Activated CD4-positive, alpha-beta T cell treated with anti-CD3 and anti-CD28 coated beads for 36 hours (primary cell): ENCODE results near the gene TMEM87B. TPM values are rescaled to one million over a fixed set of nuclear protein-coding genes. Genes with fewer than 3 reads are reported as not detected.
"Not testable (repeated sequence)": the region's sequence is repeated elsewhere in the genome, so short reads cannot be mapped to it uniquely, and the experiment has no call there.

Source experiments
- ATAC-seq: fragments of 200-7000 bp; cut with Tn5 transposase; one replicate; pipeline ENCODE4 v1.10.0; 2021; ENCODE audit warnings: mild to moderate bottlenecking, moderate library complexity
- CTCF ChIA-PET: fragments of 350-600 bp; sonication (Branson Sonifier 250); formaldehyde crosslinking; loops from one replicate; lab custom pipeline; 2021; ENCODE audit warnings: antibody characterized with exemption; lab: Charles Lee
- POLR2A ChIA-PET: fragments of 350-600 bp; sonication (Branson Sonifier 250); formaldehyde crosslinking; loops from one replicate; lab custom pipeline; 2021; ENCODE audit warnings: antibody characterized with exemption, inconsistent platforms; lab: Charles Lee
- DNase-seq: peaks from one replicate; pipeline ENCODE4 v3.0.0-alpha.2; 2020
- H3K27ac Mint-ChIP-seq: one replicate; pipeline ENCODE4 v1.8.0; 2021; ENCODE audit warnings: mixed read lengths
- H3K27me3 Mint-ChIP-seq: one replicate; pipeline ENCODE4 v1.8.0; 2021; ENCODE audit warnings: mixed read lengths
- H3K36me3 Mint-ChIP-seq: one replicate; pipeline ENCODE4 v1.8.0; 2021; ENCODE audit warnings: low read depth, mixed read lengths
- H3K4me1 Mint-ChIP-seq: one replicate; pipeline ENCODE4 v1.8.0; 2021; ENCODE audit warnings: mixed read lengths
- H3K4me3 Mint-ChIP-seq: one replicate; pipeline ENCODE4 v1.8.0; 2021; ENCODE audit warnings: mild to moderate bottlenecking, moderate library complexity, mixed read lengths
- H3K9me3 Mint-ChIP-seq: one replicate; pipeline ENCODE4 v1.8.0; 2021; ENCODE audit warnings: low read depth, mixed read lengths
- intact Hi-C, 2 experiments: fragments of 100-400 bp; cut with DNase I in 1 of 2; cut with micrococcal nuclease in 1 of 2; formaldehyde crosslinking; loops; one replicate each; pipeline versions ENCODE4 v1.14.2 to v1.15.1; 2022 to 2024; cut with DNase I, micrococcal nuclease
- total RNA-seq, 2 experiments: library from RNA; stranded (reverse); gene quantifications; one replicate each; pipeline ENCODE4 v1.2.3, GENCODE V29; 2021

TMEM87B gene
- total RNA-seq, 2 experiments from 2014 or later, result 14.5 to 17.6 TPM

- H3K27me3 Mint-ChIP-seq, result no peaks in the 10 kb centered on the region
- intact Hi-C loops, result no loop called here
- CTCF ChIA-PET, result no interaction called here
- peaks cover 12% of the 10 kb centered on the region for H3K4me1 Mint-ChIP-seq
- DNase-seq, result peak; percentile 12
- H3K27ac Mint-ChIP-seq, result peak overlapping the region; percentile 3
- ATAC-seq, result peak; percentile 83
- POLR2A ChIA-PET, result no interaction called here
- no peaks in the 10 kb centered on the region for H3K9me3 Mint-ChIP-seq
- H3K4me3 Mint-ChIP-seq, result no peak overlapping the region
- peaks cover 48% of the 10 kb centered on the region for H3K36me3 Mint-ChIP-seq
Measured at GRCh38 chr2:112092286-112093041, 37.4 kb downstream of the TMEM87B start.

- ChIA-PET CTCF (no interaction called here), POLR2A (no interaction called here)
- peaks cover 46% of the 10 kb centered on the region for H3K36me3 Mint-ChIP-seq
- no peak overlapping the region for H3K4me3 Mint-ChIP-seq
- no peaks in the 10 kb centered on the region for H3K9me3 Mint-ChIP-seq
- ATAC-seq (no peak), DNase-seq (no peak)
- H3K27ac Mint-ChIP-seq, result no peak overlapping the region
- H3K27me3 Mint-ChIP-seq, result no peaks in the 10 kb centered on the region
- peaks cover 12% of the 10 kb centered on the region for H3K4me1 Mint-ChIP-seq
- intact Hi-C loops, result no loop called here
Measured at GRCh38 chr2:112093216-112093615, 38.1 kb downstream of the TMEM87B start.

- ATAC-seq (no peak), DNase-seq (no peak)
- ChIA-PET CTCF (interaction anchor here (1.0 kb wide), 1 partner anchor 11 kb away, joined by 3 read pairs; no protein-coding TSS in a partner anchor), POLR2A (no interaction called here)
- H3K4me3 Mint-ChIP-seq, result no peak overlapping the region
- intact Hi-C loops, result no loop called here
- H3K4me1 Mint-ChIP-seq, result peaks cover 12% of the 10 kb centered on the region
- no peak overlapping the region for H3K27ac Mint-ChIP-seq
- no peaks in the 10 kb centered on the region for H3K9me3 Mint-ChIP-seq
- H3K36me3 Mint-ChIP-seq, result peaks cover 39% of the 10 kb centered on the region
- no peaks in the 10 kb centered on the region for H3K27me3 Mint-ChIP-seq
Measured at GRCh38 chr2:112095681-112096080, 40.6 kb downstream of the TMEM87B start.

- no peak for ATAC-seq
- intact Hi-C loops, result no loop called here
- ChIA-PET POLR2A (no interaction called here), CTCF (no interaction called here)
- no peak for DNase-seq
- no peak overlapping the region for H3K27ac Mint-ChIP-seq
- H3K27me3 Mint-ChIP-seq, result no peaks in the 10 kb centered on the region
- H3K4me3 Mint-ChIP-seq, result no peak overlapping the region
- peaks cover 12% of the 10 kb centered on the region for H3K4me1 Mint-ChIP-seq
- peaks cover 39% of the 10 kb centered on the region for H3K36me3 Mint-ChIP-seq
- no peaks in the 10 kb centered on the region for H3K9me3 Mint-ChIP-seq
Measured at GRCh38 chr2:112096098-112096497, 41.0 kb downstream of the TMEM87B start.

- ATAC-seq (no peak), DNase-seq (no peak)
- peaks cover 15% of the 10 kb centered on the region for H3K9me3 Mint-ChIP-seq
- H3K4me1 Mint-ChIP-seq, result peaks cover 16% of the 10 kb centered on the region
- peaks cover 71% of the 10 kb centered on the region for H3K36me3 Mint-ChIP-seq
- intact Hi-C loops, result loop anchor here in 1 of 2 experiments (5.0 kb wide), 1 partner anchor 51 kb away; the partner anchor contains the start of gene TMEM87B
- no peak overlapping the region for H3K27ac Mint-ChIP-seq
- H3K4me3 Mint-ChIP-seq, result no peak overlapping the region
- POLR2A ChIA-PET, result no interaction called here
- H3K27me3 Mint-ChIP-seq, result no peaks in the 10 kb centered on the region
- CTCF ChIA-PET, result interaction anchor here (0.6 to 1.6 kb wide), 5 partner anchors 10 to 193 kb away, joined by 3 to 4 read pairs (median 3); no protein-coding TSS in a partner anchor
Measured at GRCh38 chr2:112108178-112108832, 53.2 kb downstream of the TMEM87B start.

GRCh38 chr2:112109278-112109677 lies 54.2 kb downstream of the TMEM87B start:
- Mint-ChIP-seq H3K27me3 (no peaks in the 10 kb centered on the region), H3K27ac (no peak overlapping the region), H3K4me3 (no peak overlapping the region), H3K9me3 (peaks cover 15% of the 10 kb centered on the region), H3K4me1 (peaks cover 18% of the 10 kb centered on the region), H3K36me3 (peaks cover 68% of the 10 kb centered on the region)
- DNase-seq (no peak), ATAC-seq (no peak)
- ChIA-PET CTCF (interaction anchor here (0.6 to 1.6 kb wide), 4 partner anchors 9 to 966 kb away, joined by 3 to 4 read pairs (median 4); no protein-coding TSS in a partner anchor), POLR2A (no interaction called here)
- intact Hi-C loops, result loop anchor here in 1 of 2 experiments (5.0 kb wide), 1 partner anchor 52 kb away; the partner anchor contains the start of gene TMEM87B

- ChIA-PET POLR2A (no interaction called here), CTCF (interaction anchor here (1.3 kb wide), 1 partner anchor 11 kb away, joined by 6 read pairs; no protein-coding TSS in a partner anchor)
- Mint-ChIP-seq H3K4me3 (no peak overlapping the region), H3K27me3 (no peaks in the 10 kb centered on the region), H3K4me1 (peaks cover 18% of the 10 kb centered on the region), H3K9me3 (peaks cover 15% of the 10 kb centered on the region), H3K36me3 (peaks cover 68% of the 10 kb centered on the region), H3K27ac (no peak overlapping the region)
- no peak for ATAC-seq
- no peak for DNase-seq
- intact Hi-C loops, result no loop called here
Measured at GRCh38 chr2:112110966-112111365, 55.9 kb downstream of the TMEM87B start.

GRCh38 chr2:112113354-112113753 lies 58.3 kb downstream of the TMEM87B start:
- ChIA-PET POLR2A (interaction anchor here (1.2 kb wide), 1 partner anchor 34 kb away, joined by 3 read pairs; no protein-coding TSS in a partner anchor), CTCF (interaction anchor here (0.8 to 1.0 kb wide), 2 partner anchors 8 to 59 kb away, joined by 3 to 5 read pairs; no protein-coding TSS in a partner anchor)
- not testable (repeated sequence) for DNase-seq, H3K27me3 Mint-ChIP-seq, ATAC-seq, H3K4me3 Mint-ChIP-seq
- Mint-ChIP-seq H3K27ac (peak overlapping the region; percentile 77), H3K4me1 (peaks cover 16% of the 10 kb centered on the region), H3K36me3 (peaks cover 63% of the 10 kb centered on the region), H3K9me3 (peaks cover 15% of the 10 kb centered on the region)
- intact Hi-C loops, result loop anchor here in 1 of 2 experiments (2.0 kb wide), 1 partner anchor 47 kb away; no protein-coding TSS in a partner anchor

GRCh38 chr2:112118148-112118547 lies 63.1 kb downstream of the TMEM87B start:
- POLR2A ChIA-PET, result no interaction called here
- no peak for ATAC-seq
- peaks cover 2% of the 10 kb centered on the region for H3K9me3 Mint-ChIP-seq
- peaks cover 8% of the 10 kb centered on the region for H3K4me1 Mint-ChIP-seq
- CTCF ChIA-PET, result interaction anchor here (0.9 to 1.3 kb wide), 2 partner anchors 9 to 55 kb away, joined by 3 to 4 read pairs; no protein-coding TSS in a partner anchor
- no peaks in the 10 kb centered on the region for H3K27me3 Mint-ChIP-seq
- intact Hi-C loops, result no loop called here
- H3K27ac Mint-ChIP-seq, result no peak overlapping the region
- no peak overlapping the region for H3K4me3 Mint-ChIP-seq
- no peak for DNase-seq
- peaks cover 26% of the 10 kb centered on the region for H3K36me3 Mint-ChIP-seq

- Mint-ChIP-seq H3K4me3 (no peak overlapping the region), H3K27ac (no peak overlapping the region), H3K9me3 (peaks cover 2% of the 10 kb centered on the region), H3K27me3 (no peaks in the 10 kb centered on the region), H3K36me3 (peaks cover 26% of the 10 kb centered on the region), H3K4me1 (peaks cover 12% of the 10 kb centered on the region)
- DNase-seq (peak; percentile 62), ATAC-seq (no peak)
- POLR2A ChIA-PET, result no interaction called here
- CTCF ChIA-PET, result interaction anchor here (0.6 to 3.0 kb wide), 34 partner anchors 9 to 672 kb away, joined by 3 to 29 read pairs (median 4); partner anchors contain the start of genes FBLN7 and ZC3H8
- intact Hi-C loops, result loop anchor here (1.0 to 10.0 kb wide), 9 partner anchors 51 to 461 kb away; partner anchors contain the start of genes RGPD8 (in 2 of the 2), ANAPC1 (in 1 of the 2) and ZC3H8 (in 1 of the 2)
Measured at GRCh38 chr2:112121682-112122254, 66.7 kb downstream of the TMEM87B start.

GRCh38 chr2:112129060-112129459 lies 74.0 kb downstream of the TMEM87B start:
- Mint-ChIP-seq H3K36me3 (peaks cover 5% of the 10 kb centered on the region), H3K4me3 (no peak overlapping the region), H3K4me1 (peaks cover 5% of the 10 kb centered on the region), H3K27me3 (no peaks in the 10 kb centered on the region), H3K9me3 (peaks cover 11% of the 10 kb centered on the region), H3K27ac (no peak overlapping the region)
- DNase-seq (no peak), ATAC-seq (no peak)
- POLR2A ChIA-PET, result no interaction called here
- CTCF ChIA-PET, result no interaction called here
- intact Hi-C loops, result loop anchor here in 1 of 2 experiments (10.0 kb wide), 2 partner anchors 244 to 306 kb away; partner anchors contain the start of genes ANAPC1 and RGPD8
